HG03280 (cell line): ENCODE results near the gene LNX2.

Experiments
- ATAC-seq: cut with Tn5 transposase; IDR thresholded peaks from one replicate; pipeline ENCODE4 v1.9.1; 2021; ENCODE audit warnings: mild to moderate bottlenecking, moderate library complexity; ENCODE audit not compliant: unreplicated experiment

LNX2 gene

DNA sequence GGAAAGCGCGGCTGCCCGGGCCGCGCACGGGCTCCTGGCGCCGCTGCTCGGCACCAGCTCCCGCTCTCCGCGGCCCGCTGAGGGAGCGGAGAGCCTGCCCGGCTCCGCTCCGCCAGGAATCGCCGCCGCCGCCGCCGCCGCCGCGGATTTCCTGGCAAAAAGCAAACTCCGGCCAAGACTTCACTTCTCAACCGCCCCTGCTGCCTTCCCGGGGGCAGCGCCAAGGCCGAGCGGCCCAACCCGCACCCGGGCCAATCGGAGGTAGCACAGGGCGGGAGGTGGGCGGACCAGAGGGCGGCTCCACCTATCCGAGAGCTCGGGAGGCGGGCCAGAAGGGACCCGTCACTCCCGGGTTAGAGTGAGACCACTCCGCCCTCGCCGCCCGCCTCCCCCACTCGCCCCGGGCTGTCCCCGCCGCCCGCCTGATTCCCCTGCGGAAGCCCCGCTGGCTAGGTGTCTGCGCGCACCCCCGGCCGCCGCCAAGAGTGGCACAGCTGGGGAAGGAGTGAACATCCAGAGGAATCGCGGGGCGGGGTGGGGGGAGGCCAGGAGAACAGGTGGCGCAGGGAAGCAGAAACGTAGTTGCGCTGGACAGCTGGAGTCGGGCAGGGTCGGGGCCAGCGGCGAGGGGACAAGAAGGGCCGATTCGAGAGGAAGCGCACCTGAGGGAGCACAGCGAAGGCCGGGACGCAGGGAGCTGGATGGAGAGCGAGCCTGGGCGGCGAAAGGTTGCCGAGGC lies at the start of gene LNX2:
Gene LNX2, minus strand, starts transcription at position 153 of the 739 bp plus-strand sequence. CDS start 38,826 bp downstream, outside the sequence.
- peak; percentile 89 for ATAC-seq

DNA sequence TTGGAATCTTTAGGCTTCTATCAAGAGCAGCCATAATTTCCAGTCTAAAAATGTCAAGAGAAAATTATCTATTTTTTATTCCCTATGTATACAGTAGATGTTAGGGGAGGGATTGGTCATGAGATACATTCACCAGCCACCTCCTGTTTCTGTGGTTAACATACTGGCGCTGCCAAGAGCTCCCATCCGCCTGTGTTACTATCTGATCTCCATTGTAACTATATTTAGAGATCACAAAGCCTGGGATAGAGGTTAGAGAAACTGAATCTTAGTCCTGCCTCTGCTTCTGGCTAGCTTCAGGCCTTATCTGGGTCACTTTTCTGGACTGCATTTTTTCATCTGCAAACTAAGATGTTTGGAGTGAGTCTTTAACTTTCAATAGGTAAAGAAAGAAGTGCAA lies 47.6 kb upstream of the LNX2 start:
- no peak for ATAC-seq

DNA sequence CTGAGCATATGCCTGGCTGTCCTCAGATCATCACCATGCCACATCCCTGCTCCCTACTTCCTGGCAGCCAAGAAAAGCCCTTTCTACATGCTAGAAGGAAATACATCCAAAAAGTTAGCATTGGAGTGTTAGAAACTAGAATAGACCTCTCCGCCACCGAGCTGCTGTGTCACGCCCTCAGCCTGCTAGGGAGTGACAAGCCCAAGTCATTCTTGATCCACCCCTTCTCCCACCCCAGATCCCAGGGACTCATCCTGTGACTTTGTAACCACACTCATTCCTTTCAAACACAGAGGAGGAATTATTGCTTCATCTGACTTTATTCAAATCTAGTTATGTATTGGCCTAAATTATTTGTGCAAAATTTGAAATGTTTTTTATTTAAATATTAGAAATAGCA lies 46.6 kb upstream of the LNX2 start:
- ATAC-seq, result no peak

DNA sequence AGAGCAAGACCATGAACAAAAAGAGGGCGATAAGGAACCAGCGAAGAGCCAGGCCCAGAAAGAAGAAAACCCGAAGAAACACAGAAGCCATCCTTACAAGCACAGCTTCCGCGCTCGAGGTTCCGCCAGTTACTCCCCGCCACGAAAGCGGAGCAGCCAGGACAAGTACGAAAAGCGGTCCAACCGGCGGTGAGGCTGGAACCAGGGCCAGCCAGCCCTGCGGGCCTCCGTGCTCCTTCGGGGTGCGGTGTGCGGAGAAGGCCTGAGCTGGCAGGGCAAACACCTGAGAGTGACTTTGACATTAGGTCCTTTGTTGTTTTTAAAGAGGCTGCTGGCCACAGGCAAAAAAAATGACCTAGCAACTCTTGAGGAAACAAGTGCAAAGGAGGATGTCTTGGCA lies 45.4 kb upstream of the LNX2 start:
- ATAC-seq, result no peak

- no peak for ATAC-seq
Observed at GRCh38 chr13:27665333-27665732, 45.0 kb upstream of the LNX2 start.

- ATAC-seq, result no peak
Observed at GRCh38 chr13:27663947-27664346, 43.6 kb upstream of the LNX2 start.

GRCh38 chr13:27662738-27663470 lies 42.6 kb upstream of the LNX2 start:
- no peak for ATAC-seq

DNA sequence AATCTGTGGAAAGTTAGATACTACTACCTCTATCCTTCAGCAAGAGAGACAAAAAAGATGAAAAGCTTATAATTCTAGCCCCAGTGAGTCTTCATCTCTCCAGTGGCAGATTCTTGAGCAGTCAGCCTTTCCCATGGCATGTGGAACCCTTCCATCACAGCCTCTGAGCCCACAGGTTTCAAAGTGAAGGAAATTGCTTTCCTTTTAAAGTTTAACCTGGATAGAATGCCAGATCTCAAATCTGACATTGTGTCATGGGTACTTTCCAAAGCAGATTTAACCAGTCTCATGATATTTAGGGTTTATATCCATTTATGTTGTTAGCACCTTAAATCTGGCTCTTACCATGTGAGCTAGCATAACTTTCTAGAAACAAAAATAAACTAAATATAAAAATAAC lies 40.7 kb upstream of the LNX2 start:
- no peak for ATAC-seq

- ATAC-seq, result no peak
Observed at GRCh38 chr13:27660511-27660910, 40.2 kb upstream of the LNX2 start.

DNA sequence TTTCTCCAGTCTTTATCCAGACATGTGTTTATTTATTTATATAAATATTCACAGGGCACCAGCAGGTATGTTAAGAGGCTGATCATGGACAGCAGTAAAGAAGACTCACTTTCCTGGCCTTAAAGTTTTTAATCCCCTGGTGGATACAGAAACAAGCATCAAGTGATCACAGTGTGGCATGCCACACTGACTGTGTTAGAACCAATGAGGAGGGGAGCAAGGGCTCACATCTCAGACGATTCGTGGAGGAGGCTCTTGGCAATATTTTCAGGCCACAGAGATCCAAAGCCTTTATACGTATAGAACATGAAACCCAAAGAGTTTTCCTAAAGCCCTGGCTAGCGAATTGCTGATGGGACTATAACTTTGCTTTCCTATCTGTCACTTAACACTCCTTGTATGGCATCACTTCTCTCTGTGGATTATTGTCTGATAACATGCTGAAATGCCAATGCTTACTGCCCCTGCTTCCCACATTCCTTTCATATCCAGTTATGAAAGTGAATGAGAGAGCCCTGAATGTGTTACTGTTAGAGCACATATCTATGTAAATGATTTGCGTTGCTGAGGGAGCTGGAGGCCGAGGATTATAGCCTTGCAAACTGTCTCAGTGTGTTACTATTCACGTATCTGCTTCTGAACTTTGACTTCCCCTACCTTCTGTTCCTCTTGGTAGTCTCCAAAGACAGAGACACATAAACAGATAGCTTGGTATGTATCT lies 39.0 kb upstream of the LNX2 start:
- no peak for ATAC-seq

GRCh38 chr13:27658546-27658945 lies 38.2 kb upstream of the LNX2 start:
- no peak for ATAC-seq

- ATAC-seq, result no peak
Observed at GRCh38 chr13:27657724-27658123, 37.4 kb upstream of the LNX2 start.

- ATAC-seq, result no peak
Observed at GRCh38 chr13:27654816-27655215, 34.5 kb upstream of the LNX2 start.

- ATAC-seq, result no peak
Observed at GRCh38 chr13:27654059-27654458, 33.7 kb upstream of the LNX2 start.

DNA sequence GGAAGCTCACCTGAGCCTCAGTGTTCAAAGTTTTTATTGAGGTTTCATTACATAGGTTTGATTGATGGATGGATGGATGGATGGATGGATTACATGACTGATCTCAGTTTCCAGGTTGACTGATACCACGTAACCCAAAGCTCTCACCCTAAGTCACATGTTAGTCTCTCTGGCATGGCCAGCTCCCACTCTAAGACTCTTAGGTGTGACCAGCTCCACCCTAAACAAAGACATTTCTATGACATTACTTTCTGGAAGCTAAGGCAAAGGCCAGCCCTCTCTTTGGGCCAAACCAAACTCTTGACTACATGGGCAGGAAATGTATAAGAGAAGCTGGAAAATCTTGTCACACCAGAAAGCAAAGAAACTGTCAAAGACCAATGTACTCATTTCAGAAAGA lies 30.0 kb upstream of the LNX2 start:
- no peak for ATAC-seq

DNA sequence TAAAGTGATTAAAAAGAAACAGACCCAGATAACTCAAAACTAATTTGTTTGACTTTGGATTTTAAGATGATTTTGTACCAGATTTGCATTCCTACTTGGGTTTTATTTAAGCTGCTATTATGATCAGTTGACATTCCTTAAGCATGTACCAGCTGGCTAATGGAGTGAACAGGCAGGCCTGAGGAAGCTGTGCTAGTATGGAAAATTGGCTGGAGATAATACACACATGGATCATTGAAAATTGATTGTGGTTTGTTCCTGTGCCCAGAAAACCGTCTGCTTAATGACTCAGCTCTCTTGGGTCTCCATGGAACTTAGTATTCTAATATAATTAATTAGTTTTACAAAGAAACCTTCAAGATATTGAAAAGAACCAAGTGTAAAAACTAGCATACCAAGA lies 24.0 kb upstream of the LNX2 start:
- ATAC-seq, result no peak

DNA sequence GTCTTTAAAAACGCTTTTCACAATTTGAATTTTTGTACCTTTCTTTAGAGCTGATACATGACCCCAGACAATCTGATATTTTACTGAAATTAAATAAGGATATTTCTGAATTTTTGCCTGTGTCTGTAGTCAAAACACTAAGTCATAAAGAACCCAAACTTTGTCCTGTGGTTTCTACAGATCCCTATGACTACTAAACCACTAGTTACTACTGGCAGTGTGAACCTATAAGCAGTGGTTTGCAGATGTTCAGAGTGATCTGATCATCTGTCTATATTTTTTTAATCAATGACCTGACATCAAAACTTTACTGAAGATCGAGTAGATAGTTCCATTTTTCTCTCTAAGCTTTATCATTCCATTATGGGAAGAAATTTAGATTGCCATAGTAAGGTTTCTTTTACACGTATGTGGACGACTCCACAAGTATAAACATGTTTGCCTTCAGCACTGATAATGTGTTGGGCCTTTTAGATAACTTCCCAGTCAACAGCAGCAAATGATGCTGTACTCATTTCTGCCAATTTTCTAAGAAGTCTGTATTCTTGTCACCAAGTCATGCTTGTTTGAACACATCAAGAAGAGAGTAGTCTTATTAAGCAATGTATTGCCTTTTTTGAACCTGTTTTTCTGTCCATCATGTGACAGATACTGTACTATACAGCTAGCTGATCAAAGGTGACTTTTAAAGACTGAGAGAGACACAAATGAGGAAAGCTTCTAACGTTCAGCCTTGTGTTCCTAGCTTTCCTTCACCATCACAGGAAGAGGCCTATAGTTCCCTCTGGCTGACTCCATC lies 23.2 kb upstream of the LNX2 start:
- no peak for ATAC-seq

- ATAC-seq, result no peak
Observed at GRCh38 chr13:27641711-27642502, 21.6 kb upstream of the LNX2 start.

DNA sequence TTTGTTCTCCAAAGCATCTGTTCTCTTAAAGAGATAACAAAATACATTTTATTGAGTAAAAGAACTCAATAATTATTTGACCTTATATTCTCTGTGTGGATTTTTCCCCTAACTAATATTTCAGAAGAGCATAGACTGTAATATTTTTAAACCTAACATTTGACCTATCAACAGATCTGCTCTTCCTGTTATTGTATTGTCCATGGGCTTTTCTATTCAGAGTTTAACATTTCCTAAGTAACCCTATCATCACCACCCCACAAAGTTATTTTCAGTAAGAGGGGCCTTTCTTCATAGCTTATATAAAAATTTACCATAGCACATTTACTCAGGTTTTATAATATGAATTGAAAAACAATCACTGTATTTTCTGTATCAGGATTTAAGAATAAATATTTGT lies 18.9 kb upstream of the LNX2 start:
- no peak for ATAC-seq

- no peak for ATAC-seq
Observed at GRCh38 chr13:27638521-27638920, 18.2 kb upstream of the LNX2 start.
